NCI-H1930 (cell line): ENCODE results near the gene STS.

ENCODE experiments used
- DNase-seq, 2 experiments: peaks; one replicate each; lab custom pipeline; 2025; lab: John Stamatoyannopoulos, UW

STS gene

GRCh38 chrX:7179446-7179845 lies 31.9 kb downstream of the STS start:
- no peak for DNase-seq

- DNase-seq: no peak
Measured at GRCh38 chrX:7184816-7185215, 37.3 kb downstream of the STS start.

- no peak for DNase-seq
Measured at GRCh38 chrX:7188672-7189071, 41.2 kb downstream of the STS start.

- DNase-seq: no peak
Measured at GRCh38 chrX:7190157-7190556, 42.6 kb downstream of the STS start.

GRCh38 chrX:7191681-7192110 lies 44.2 kb downstream of the STS start:
- no peak for DNase-seq

- DNase-seq: no peak
Measured at GRCh38 chrX:7192871-7193270, 45.4 kb downstream of the STS start.

GRCh38 chrX:7194606-7195005 lies 47.1 kb downstream of the STS start:
- no peak for DNase-seq
